Stimulated activated CD8-positive, alpha-beta memory T cell treated with anti-CD3 and anti-CD28 coated beads, Interleukin-12 subunit alpha, Interleukin-12 subunit beta, amount 100 ng/mL, for 4 hours (primary cell): ENCODE data around the gene SLC4A8.

Source experiments
- DNase-seq: peaks from one replicate; pipeline ENCODE4 v3.0.0-alpha.2; 2020; ENCODE audit warnings: low read depth

Gene SLC4A8

GRCh38 chr12:51527966-51528365 is 103.3 kb downstream of the SLC4A8 start:
- DNase-seq, result no peak

GRCh38 chr12:51528852-51529650 is 104.4 kb downstream of the SLC4A8 start:
- no peak for DNase-seq

GRCh38 chr12:51529651-51529970 is 105.0 kb downstream of the SLC4A8 start:
- no peak for DNase-seq

GRCh38 chr12:51530208-51530607 is 105.6 kb downstream of the SLC4A8 start:
- no peak for DNase-seq

- no peak for DNase-seq
These were observed 106.8 kb downstream of the SLC4A8 start for GRCh38 chr12:51531284-51531977.

- DNase-seq, result peak; percentile 52
These were observed 107.4 kb downstream of the SLC4A8 start for GRCh38 chr12:51531978-51532497.

- DNase-seq, result no peak
These were observed 109.2 kb downstream of the SLC4A8 start for GRCh38 chr12:51533799-51534198.

- no peak for DNase-seq
These were observed 109.8 kb downstream of the SLC4A8 start for GRCh38 chr12:51534216-51535074.

- DNase-seq, result no peak
These were observed 111.5 kb downstream of the SLC4A8 start for GRCh38 chr12:51536159-51536558.

- DNase-seq, result no peak
These were observed 113.5 kb downstream of the SLC4A8 start for GRCh38 chr12:51538149-51538548.

GRCh38 chr12:51538599-51538998 is 114.0 kb downstream of the SLC4A8 start:
- no peak for DNase-seq

GRCh38 chr12:51540996-51541395 is 116.4 kb downstream of the SLC4A8 start:
- no peak for DNase-seq

- no peak for DNase-seq
These were observed 121.5 kb downstream of the SLC4A8 start for GRCh38 chr12:51546097-51546496.

- DNase-seq, result no peak
These were observed 123.0 kb downstream of the SLC4A8 start for GRCh38 chr12:51547606-51548005.

- no peak for DNase-seq
These were observed 123.6 kb downstream of the SLC4A8 start for GRCh38 chr12:51548241-51548640.

GRCh38 chr12:51549637-51550036 is 125.0 kb downstream of the SLC4A8 start:
- DNase-seq, result no peak
